ENCODE results near the gene PTPN3.

GRCh38 chr9:109385499-109385898, 112.6 kb downstream of the PTPN3 start:
- TF ChIP-seq CTCF (IDR thresholded peaks at IDR 0.05; ENCODE audit: low read depth, low read length, missing input control) (no peak), RAD21 (IDR thresholded peaks at IDR 0.05) (no peak), TAF1 (conservative IDR thresholded peaks at IDR 0.05) (no peak)
- TF ChIP-seq, protein P1, sequence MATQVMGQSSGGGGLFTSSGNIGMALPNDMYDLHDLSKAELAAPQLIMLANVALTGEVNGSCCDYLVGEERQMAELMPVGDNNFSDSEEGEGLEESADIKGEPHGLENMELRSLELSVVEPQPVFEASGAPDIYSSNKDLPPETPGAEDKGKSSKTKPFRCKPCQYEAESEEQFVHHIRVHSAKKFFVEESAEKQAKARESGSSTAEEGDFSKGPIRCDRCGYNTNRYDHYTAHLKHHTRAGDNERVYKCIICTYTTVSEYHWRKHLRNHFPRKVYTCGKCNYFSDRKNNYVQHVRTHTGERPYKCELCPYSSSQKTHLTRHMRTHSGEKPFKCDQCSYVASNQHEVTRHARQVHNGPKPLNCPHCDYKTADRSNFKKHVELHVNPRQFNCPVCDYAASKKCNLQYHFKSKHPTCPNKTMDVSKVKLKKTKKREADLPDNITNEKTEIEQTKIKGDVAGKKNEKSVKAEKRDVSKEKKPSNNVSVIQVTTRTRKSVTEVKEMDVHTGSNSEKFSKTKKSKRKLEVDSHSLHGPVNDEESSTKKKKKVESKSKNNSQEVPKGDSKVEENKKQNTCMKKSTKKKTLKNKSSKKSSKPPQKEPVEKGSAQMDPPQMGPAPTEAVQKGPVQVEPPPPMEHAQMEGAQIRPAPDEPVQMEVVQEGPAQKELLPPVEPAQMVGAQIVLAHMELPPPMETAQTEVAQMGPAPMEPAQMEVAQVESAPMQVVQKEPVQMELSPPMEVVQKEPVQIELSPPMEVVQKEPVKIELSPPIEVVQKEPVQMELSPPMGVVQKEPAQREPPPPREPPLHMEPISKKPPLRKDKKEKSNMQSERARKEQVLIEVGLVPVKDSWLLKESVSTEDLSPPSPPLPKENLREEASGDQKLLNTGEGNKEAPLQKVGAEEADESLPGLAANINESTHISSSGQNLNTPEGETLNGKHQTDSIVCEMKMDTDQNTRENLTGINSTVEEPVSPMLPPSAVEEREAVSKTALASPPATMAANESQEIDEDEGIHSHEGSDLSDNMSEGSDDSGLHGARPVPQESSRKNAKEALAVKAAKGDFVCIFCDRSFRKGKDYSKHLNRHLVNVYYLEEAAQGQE (IDR thresholded peaks at IDR 0.05): no peak
